AG04450 (cell line): ENCODE data around the gene CHST6. TPM values are rescaled to one million over a fixed set of nuclear protein-coding genes. Genes with fewer than 3 reads are reported as not detected.

Source experiments
- CTCF ChIA-PET: fragments of 300-600, 350-600 bp; formaldehyde crosslinking; extraction: SDS; loops from one replicate; lab custom pipeline; 2022; ENCODE audit warnings: antibody characterized with exemption, inconsistent platforms; lab: Charles Lee
- POLR2A ChIA-PET: fragments of 350-600 bp; formaldehyde crosslinking; extraction: SDS; loops from one replicate; lab custom pipeline; 2021; ENCODE audit warnings: antibody characterized with exemption, inconsistent platforms; lab: Yijun Ruan, JAX
- DNase-seq: peaks from one replicate; pipeline ENCODE4 v3.0.0-alpha.2; 2011; ENCODE audit warnings: low read depth, low spot score
- H3K27ac ChIP-seq: one replicate; pipeline ENCODE4 v1.5.1; 2012; ENCODE audit warnings: low read depth, low read length, control low read depth
- H3K27me3 ChIP-seq: one replicate; pipeline ENCODE4 v1.6.0; 2012; ENCODE audit warnings: low read length; ENCODE audit not compliant: control insufficient read depth, insufficient read depth
- H3K4me3 ChIP-seq: 2 replicates; pipeline ENCODE4 v1.5.1; 2011; ENCODE audit warnings: mild to moderate bottlenecking, low read depth, low read length, control low read depth
- H3K9me3 ChIP-seq: 2 replicates; pipeline ENCODE4 v1.5.1; 2012; ENCODE audit warnings: low read length; ENCODE audit not compliant: control insufficient read depth, insufficient read depth
- CTCF ChIP-seq: IDR thresholded peaks from 2 replicates; pipeline ENCODE4 v1.5.1; 2011; ENCODE audit warnings: low read depth, low read length, control low read depth, inconsistent platforms
- polyA plus RNA-seq: library from polyadenylated mRNA; depleted of rRNA; stranded (reverse); fragments of >200 nt; gene quantifications from 2 replicates; pipeline ENCODE4 v1.2.3, GENCODE V29; 2011

The CHST6 gene
- polyA plus RNA-seq, 1 experiment: 0.07 TPM

DNA sequence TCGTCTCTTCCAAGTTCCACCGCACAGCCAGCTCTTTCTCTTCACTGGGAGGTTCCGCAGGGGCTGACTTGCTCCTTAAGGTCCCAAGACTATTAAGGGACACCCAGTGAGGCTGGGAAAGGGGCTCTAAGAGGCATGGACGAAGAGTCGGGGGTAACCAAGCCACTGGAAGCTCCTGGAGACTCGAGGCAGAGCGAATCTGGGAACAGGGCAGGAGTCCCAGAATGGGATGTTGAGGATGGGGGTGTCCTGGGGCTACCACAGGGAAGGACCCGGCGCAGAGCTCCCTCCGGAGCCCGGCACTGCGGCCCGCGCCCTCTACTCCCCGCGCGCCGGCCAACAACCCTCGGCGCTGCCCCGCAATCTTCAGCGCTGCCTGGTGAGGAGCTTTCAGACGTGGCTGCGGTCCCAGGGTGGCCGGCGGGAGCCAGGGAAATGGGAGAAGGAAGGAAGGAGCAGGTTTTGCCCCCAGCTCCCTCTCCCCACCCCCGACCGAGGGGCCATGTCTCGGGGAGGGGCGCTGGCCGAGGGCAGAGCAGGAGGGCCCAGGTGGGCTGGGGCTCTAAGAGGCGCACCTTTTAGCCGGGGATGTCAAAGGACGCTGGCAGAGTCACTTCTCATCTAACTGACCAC lies 40.1 kb upstream of the CHST6 start:
- H3K27me3 ChIP-seq: peaks cover 14% of the 10 kb centered on the region
- H3K4me3 ChIP-seq: no peak overlapping the region
- H3K27ac ChIP-seq: no peak overlapping the region
- H3K9me3 ChIP-seq: no peaks in the 10 kb centered on the region
- POLR2A ChIA-PET: no interaction called here
- CTCF ChIA-PET: interaction anchor here (0.5 to 2.2 kb wide), 3 partner anchors 17 to 70 kb away, joined by 3 to 9 read pairs (median 4); no protein-coding TSS in a partner anchor
- TF ChIP-seq CTCF: no peak
- no peak for DNase-seq

GRCh38 chr16:75534560-75535205 lies 39.4 kb upstream of the CHST6 start:
- CTCF ChIA-PET: interaction anchor here (0.5 to 2.2 kb wide), 3 partner anchors 16 to 70 kb away, joined by 3 to 9 read pairs (median 4); no protein-coding TSS in a partner anchor
- POLR2A ChIA-PET: interaction anchor here (0.7 kb wide), 1 partner anchor 17 kb away, joined by 4 read pairs; no protein-coding TSS in a partner anchor
- H3K27me3 ChIP-seq: peaks cover 14% of the 10 kb centered on the region

GRCh38 chr16:75532791-75533190 lies 37.5 kb upstream of the CHST6 start:
- ChIA-PET CTCF (interaction anchor here (1.0 to 2.0 kb wide), 2 partner anchors 15 to 68 kb away, joined by 4 to 13 read pairs; no protein-coding TSS in a partner anchor), POLR2A (no interaction called here)
- Histone ChIP-seq H3K4me3 (no peak overlapping the region), H3K27me3 (peaks cover 14% of the 10 kb centered on the region), H3K9me3 (peaks cover 9% of the 10 kb centered on the region; the same call in 1 of the 2 replicates), H3K27ac (no peak overlapping the region)
- no peak for TF ChIP-seq CTCF
- DNase-seq: no peak

More at GRCh38 chr16:75534560-75535205, 39.4 kb upstream of the CHST6 start:
- no peak for DNase-seq
- peaks cover 6% of the 10 kb centered on the region; the same call in 1 of the 2 replicates for H3K9me3 ChIP-seq
- H3K27ac ChIP-seq: no peak overlapping the region
- TF ChIP-seq CTCF: no peak
- no peak overlapping the region for H3K4me3 ChIP-seq

DNA sequence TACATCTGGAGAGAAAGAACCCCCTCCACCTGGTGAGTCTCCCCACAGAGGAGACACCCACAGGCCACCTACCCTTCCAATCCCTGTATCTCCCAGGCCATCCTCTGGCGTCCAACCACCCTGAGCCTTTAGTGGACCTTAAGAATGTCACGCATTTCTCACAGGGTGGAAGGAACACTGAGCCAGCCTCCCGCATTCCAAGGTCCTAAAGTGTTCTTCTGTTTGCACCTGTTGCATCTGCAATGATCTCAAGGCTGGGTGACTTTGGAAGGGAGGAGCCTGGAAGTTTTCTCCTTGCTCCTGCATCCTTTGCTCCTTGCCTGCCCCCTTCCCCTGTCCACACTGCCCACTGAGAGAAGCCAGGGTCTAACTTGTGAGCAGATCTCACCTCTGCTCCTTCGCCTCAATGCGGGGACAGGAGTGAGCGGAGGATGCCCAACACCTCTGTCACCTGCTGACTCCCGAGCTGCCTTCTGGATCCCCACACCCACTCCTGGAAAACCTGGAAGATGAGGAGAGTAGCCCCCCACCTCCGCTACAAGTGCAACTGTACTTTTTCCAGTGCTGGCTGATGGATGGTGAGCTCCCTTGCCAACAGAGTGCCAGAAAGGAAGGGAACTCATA lies 37.0 kb upstream of the CHST6 start:
- peaks cover 9% of the 10 kb centered on the region; the same call in 1 of the 2 replicates for H3K9me3 ChIP-seq
- peaks cover 14% of the 10 kb centered on the region for H3K27me3 ChIP-seq
- H3K27ac ChIP-seq: no peak overlapping the region
- CTCF ChIA-PET: interaction anchor here (1.0 to 2.0 kb wide), 2 partner anchors 15 to 67 kb away, joined by 4 to 13 read pairs; no protein-coding TSS in a partner anchor
- H3K4me3 ChIP-seq: no peak overlapping the region
- TF ChIP-seq CTCF: no peak
- DNase-seq: no peak
- POLR2A ChIA-PET: no interaction called here
